Putamen (tissue), 1 donor: ENCODE measurements around the gene CRISPLD2.
"Not testable (repeated sequence)": the region's sequence is repeated elsewhere in the genome, so short reads cannot be mapped to it uniquely, and the experiment has no call there.

Experiments
- DNase-seq: peaks from one replicate; pipeline ENCODE4 v3.0.0-alpha.2; 2016; ENCODE audit warnings: low spot score

Gene CRISPLD2

GRCh38 chr16:84839956-84840355 is 20.2 kb downstream of the CRISPLD2 start:
- DNase-seq, result no peak

GRCh38 chr16:84840687-84841627 is 21.2 kb downstream of the CRISPLD2 start:
- DNase-seq, result no peak

- no peak for DNase-seq
These were observed 22.1 kb downstream of the CRISPLD2 start for GRCh38 chr16:84841787-84842300.

GRCh38 chr16:84842516-84843148 is 22.8 kb downstream of the CRISPLD2 start:
- no peak for DNase-seq

GRCh38 chr16:84843149-84844048 is 23.6 kb downstream of the CRISPLD2 start:
- no peak for DNase-seq

GRCh38 chr16:84844049-84844350 is 24.2 kb downstream of the CRISPLD2 start:
- DNase-seq, result no peak

- DNase-seq, result no peak
These were observed 25.0 kb downstream of the CRISPLD2 start for GRCh38 chr16:84844559-84845495.

- no peak for DNase-seq
These were observed 25.8 kb downstream of the CRISPLD2 start for GRCh38 chr16:84845496-84846002.

GRCh38 chr16:84847564-84848355 is 28.0 kb downstream of the CRISPLD2 start:
- DNase-seq, result no peak

GRCh38 chr16:84848986-84849634 is 29.3 kb downstream of the CRISPLD2 start:
- no peak for DNase-seq

- DNase-seq, result no peak
These were observed 30.0 kb downstream of the CRISPLD2 start for GRCh38 chr16:84849751-84850150.

- DNase-seq, result no peak
These were observed 30.9 kb downstream of the CRISPLD2 start for GRCh38 chr16:84850714-84851113.

- no peak for DNase-seq
These were observed 31.7 kb downstream of the CRISPLD2 start for GRCh38 chr16:84851192-84852127.

- no peak for DNase-seq
These were observed 33.7 kb downstream of the CRISPLD2 start for GRCh38 chr16:84853534-84853933.

GRCh38 chr16:84854759-84855158 is 35.0 kb downstream of the CRISPLD2 start:
- no peak for DNase-seq

GRCh38 chr16:84855435-84856202 is 35.8 kb downstream of the CRISPLD2 start:
- DNase-seq, result not testable (repeated sequence)

- DNase-seq, result not testable (repeated sequence)
These were observed 36.4 kb downstream of the CRISPLD2 start for GRCh38 chr16:84856203-84856581.

GRCh38 chr16:84856811-84857210 is 37.0 kb downstream of the CRISPLD2 start:
- DNase-seq, result not testable (repeated sequence)
